ENCODE results near the gene ITGAV.

ITGAV gene

GRCh38 chr2:186612555-186613440 is 22.9 kb downstream of the ITGAV start:
- no peak for DNase-seq (ENCODE audit: low read depth)

GRCh38 chr2:186614373-186614772 is 24.5 kb downstream of the ITGAV start:
- DNase-seq (ENCODE audit: low read depth), result no peak

GRCh38 chr2:186617148-186617547 is 27.3 kb downstream of the ITGAV start:
- DNase-seq (ENCODE audit: low read depth), result no peak

- no peak for DNase-seq (ENCODE audit: low read depth)
Measured at GRCh38 chr2:186617771-186618170, 27.9 kb downstream of the ITGAV start.

- no peak for DNase-seq (ENCODE audit: low read depth)
Measured at GRCh38 chr2:186618696-186619095, 28.8 kb downstream of the ITGAV start.

GRCh38 chr2:186623084-186623483 is 33.2 kb downstream of the ITGAV start:
- DNase-seq (ENCODE audit: low read depth), result no peak

- no peak for DNase-seq (ENCODE audit: low read depth)
Measured at GRCh38 chr2:186624276-186624675, 34.4 kb downstream of the ITGAV start.

GRCh38 chr2:186629250-186629996 is 39.6 kb downstream of the ITGAV start:
- DNase-seq (ENCODE audit: low read depth), result no peak

GRCh38 chr2:186632417-186632816 is 42.6 kb downstream of the ITGAV start:
- DNase-seq (ENCODE audit: low read depth), result no peak

- DNase-seq (ENCODE audit: low read depth), result no peak
Measured at GRCh38 chr2:186634701-186635100, 44.8 kb downstream of the ITGAV start.

GRCh38 chr2:186636800-186637496 is 47.1 kb downstream of the ITGAV start:
- DNase-seq (ENCODE audit: low read depth), result no peak

GRCh38 chr2:186637497-186637800 is 47.6 kb downstream of the ITGAV start:
- no peak for DNase-seq (ENCODE audit: low read depth)

GRCh38 chr2:186639939-186640338 is 50.1 kb downstream of the ITGAV start:
- no peak for DNase-seq (ENCODE audit: low read depth)

GRCh38 chr2:186641132-186641806 is 51.4 kb downstream of the ITGAV start:
- no peak for DNase-seq (ENCODE audit: low read depth)

GRCh38 chr2:186641807-186642321 is 52.0 kb downstream of the ITGAV start:
- DNase-seq (ENCODE audit: low read depth), result no peak

- no peak for DNase-seq (ENCODE audit: low read depth)
Measured at GRCh38 chr2:186644791-186645190, 54.9 kb downstream of the ITGAV start.

GRCh38 chr2:186645999-186646398 is 56.1 kb downstream of the ITGAV start:
- no peak for DNase-seq (ENCODE audit: low read depth)

- DNase-seq (ENCODE audit: low read depth), result no peak
Measured at GRCh38 chr2:186648130-186648529, 58.3 kb downstream of the ITGAV start.

- no peak for DNase-seq (ENCODE audit: low read depth)
Measured at GRCh38 chr2:186653511-186653910, 63.7 kb downstream of the ITGAV start.

- no peak for DNase-seq (ENCODE audit: low read depth)
Measured at GRCh38 chr2:186659383-186659782, 69.5 kb downstream of the ITGAV start.

GRCh38 chr2:186664385-186665043 is 74.7 kb downstream of the ITGAV start:
- DNase-seq (ENCODE audit: low read depth), result no peak
